CD4-positive, alpha-beta T cell treated with Interleukin-15 for 4 hours (primary cell): ENCODE measurements around the gene FMOD.
A peak's percentile ranks its signal among the peaks of the same experiment; 100 is the strongest.
"Not testable (repeated sequence)": the region's sequence is repeated elsewhere in the genome, so short reads cannot be mapped to it uniquely, and the experiment has no call there.

ENCODE experiments used
- DNase-seq: peaks from one replicate; pipeline ENCODE4 v3.0.0-alpha.2; 2020; ENCODE audit warnings: low spot score

Gene FMOD

DNA sequence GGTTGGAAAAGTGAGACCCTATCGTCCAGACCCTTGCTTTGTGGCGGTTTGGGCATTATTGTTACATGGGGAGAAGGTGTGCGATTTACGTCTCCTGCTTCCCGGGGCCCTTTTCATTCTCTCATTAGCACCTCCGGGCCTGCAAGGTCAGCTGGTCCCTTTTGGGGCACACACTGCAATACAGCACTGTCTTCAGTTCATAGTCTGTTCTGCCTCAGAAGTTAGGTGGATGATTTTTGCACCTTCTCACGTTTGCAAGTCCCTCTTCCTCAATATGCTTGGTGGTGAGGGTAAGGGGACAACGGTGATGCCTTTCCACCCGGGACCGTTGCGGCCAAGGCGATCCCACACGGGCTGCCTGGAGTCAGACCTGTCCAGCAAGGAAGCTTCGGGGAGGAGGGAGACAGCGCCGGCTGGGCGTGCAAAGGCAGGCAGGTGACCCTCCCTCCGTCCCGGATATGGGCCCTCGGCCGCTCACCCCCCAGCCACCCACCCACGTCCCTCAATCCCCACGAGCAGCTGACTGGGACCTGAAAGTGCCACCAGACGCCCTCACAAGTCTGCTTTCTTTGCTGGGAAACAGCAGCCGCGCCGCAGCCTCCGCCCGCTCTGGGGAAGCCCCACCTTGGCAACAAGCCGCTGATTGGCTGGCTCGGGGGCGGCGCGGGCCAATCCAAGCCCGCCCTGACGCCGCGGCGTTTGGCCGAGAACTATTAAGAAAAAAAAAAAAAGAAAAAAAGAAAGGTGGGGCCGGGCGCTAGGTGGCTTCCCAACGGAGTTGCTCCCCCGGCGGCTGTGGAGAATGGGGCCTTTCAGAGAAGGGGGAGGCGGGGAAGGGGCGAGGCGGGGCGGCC is 23.9 kb downstream of the FMOD start:
- DNase-seq: peak; percentile 95

- no peak for DNase-seq
Observed at GRCh38 chr1:203325418-203326091, 25.4 kb downstream of the FMOD start.

- peak; percentile 75 for DNase-seq
Observed at GRCh38 chr1:203325026-203325417, 25.9 kb downstream of the FMOD start.

- DNase-seq: peak; percentile 58
Observed at GRCh38 chr1:203324105-203325025, 26.6 kb downstream of the FMOD start.

DNA sequence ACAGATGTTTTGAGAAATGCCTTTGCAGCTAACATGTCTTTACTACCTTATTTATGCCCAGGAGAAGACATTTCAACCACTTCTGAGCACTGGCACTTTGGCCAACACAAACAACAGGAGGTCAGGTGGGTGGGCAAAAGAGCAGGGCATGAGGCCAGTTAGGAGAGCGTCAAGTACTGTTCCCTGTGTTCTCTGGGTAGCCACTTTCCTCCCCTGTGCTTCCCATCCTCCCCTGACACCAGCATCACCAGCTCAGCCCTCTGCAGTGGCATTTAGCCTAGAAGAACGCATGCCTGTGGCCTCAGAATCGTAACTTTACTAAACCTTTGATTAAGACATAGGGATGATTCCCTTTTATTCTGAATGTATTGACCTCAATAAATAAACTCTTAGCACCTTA is 27.3 kb downstream of the FMOD start:
- no peak for DNase-seq

DNA sequence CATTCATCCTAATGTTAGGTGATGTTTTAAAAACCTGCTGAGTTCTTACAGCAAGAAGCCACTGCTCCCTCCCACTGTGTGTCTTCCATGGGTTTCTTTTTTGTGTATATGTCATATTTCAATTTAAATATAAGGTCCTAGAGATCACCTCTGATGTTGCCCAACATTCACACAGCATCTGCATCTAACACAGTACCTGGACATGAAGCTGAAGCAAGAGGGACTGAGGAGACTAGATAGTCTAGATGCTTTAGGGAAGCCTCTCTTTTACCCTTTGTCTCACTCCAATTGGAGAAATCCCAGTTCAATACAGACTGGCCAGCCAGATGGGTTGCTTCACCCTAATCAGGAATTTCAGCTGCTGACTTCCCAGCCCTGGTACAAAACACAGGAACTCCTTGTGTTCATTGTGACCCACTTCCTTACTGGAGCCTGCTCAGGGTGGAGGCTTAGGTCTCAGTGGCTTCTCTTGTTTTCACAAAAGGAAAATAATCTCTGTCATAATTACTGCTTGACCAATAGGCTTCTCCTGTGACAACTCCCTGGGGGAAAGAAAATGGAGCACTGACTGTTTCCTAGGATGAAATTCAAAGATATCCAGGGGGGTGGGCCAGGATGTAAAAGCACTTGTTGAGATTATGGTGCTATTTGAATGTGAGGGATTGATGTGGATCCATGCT is 28.3 kb downstream of the FMOD start:
- no peak for DNase-seq

GRCh38 chr1:203321273-203322052 is 29.5 kb downstream of the FMOD start:
- no peak for DNase-seq

GRCh38 chr1:203320591-203321272 is 30.2 kb downstream of the FMOD start:
- peak; percentile 75 for DNase-seq

DNA sequence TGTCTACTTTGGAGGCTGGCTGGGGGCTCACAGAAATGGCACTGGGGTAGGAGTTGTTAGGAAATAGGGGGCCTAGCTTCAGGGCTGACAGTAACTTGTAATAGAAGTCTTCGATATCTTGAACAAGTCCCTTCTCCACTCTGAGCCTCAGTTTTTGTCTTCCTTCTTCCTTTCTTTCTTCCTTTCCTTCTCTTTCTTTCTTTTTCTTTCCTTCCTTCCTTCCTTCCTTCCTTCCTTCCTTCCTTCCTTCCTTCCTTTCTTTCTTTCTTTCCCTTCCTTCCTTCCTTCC is 32.7 kb downstream of the FMOD start:
- DNase-seq: no peak

- no peak for DNase-seq
Observed at GRCh38 chr1:203317429-203318228, 33.3 kb downstream of the FMOD start.

GRCh38 chr1:203316626-203317093 is 34.3 kb downstream of the FMOD start:
- no peak for DNase-seq

DNA sequence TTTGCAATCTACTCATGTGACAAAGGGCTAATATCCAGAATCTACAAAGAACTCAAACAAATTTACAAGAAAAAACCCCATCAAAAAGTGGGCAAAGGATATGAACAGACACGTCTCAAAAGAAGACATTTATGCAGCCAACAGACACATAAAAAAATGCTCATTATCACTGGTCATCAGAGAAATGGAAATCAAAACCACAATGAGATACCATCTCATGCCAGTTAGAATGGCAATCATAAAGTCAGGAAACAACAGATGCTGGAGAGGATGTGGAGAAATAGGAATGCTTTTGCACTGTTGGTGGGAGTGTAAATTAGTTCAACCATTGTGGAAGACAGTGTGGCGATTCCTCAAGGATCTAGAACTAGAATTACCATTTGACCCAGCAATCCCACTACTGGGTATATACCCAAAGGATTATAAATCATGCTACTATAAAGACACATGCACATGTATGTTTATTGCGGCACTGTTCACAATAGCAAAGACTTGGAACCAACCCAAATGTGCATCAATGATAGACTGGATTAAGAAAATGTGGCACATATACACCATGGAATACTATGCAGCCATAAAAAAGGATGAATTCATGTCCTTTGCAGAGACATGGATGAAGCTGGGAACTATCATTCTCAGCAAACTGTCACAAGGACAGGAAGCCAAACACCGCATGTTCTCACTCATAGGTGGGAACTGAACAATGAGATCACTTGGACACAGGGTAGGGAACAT is 36.7 kb downstream of the FMOD start:
- DNase-seq: not testable (repeated sequence)

DNA sequence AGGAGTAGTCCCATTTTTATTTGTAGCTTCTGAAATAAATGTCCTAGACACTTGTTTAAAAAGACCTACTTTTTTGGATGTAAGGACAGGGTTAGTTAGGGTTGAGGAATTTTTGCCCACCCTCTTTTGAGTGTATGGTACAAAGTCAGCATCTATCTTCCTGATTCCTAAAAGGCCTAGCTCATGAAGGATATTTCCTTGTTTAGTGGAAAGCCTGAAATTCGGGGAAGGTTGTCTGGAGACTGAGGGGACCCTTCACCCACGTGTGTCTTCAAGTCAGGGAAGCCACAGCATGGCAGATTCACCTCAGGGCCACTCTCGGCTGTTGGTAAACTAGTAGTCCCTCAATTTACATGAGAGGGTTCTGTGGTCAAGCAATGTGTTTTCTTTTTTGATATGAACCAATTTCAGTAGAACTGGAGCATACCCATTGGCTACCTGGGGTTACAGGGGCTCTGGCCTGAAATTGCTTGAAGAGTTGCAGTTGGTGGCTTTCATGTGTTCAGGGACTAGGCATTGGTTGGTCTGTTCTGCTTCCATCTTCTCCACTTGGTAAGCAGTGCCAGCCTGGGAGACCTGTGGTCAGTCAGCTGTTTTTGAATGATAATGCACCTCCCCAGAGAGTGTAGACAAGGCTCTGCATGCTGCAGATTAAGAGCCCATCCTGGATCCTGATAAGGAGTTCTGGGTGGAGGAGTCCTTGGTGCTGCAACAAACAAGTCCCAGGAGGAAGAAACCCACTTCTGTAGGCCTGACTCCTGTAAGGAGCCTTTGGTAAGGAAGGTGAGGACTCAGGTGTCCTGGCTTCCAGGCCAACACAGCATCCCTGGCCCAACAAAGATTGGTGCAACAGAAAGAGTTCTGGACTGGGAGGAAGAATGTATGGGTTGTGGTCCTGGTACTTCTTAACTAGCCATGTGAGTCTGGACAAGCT is 39.3 kb downstream of the FMOD start:
- DNase-seq: no peak

GRCh38 chr1:203308923-203309331 is 42.0 kb downstream of the FMOD start:
- DNase-seq: no peak

- DNase-seq: no peak
Observed at GRCh38 chr1:203308328-203308922, 42.5 kb downstream of the FMOD start.

GRCh38 chr1:203307641-203308126 is 43.2 kb downstream of the FMOD start:
- DNase-seq: no peak

DNA sequence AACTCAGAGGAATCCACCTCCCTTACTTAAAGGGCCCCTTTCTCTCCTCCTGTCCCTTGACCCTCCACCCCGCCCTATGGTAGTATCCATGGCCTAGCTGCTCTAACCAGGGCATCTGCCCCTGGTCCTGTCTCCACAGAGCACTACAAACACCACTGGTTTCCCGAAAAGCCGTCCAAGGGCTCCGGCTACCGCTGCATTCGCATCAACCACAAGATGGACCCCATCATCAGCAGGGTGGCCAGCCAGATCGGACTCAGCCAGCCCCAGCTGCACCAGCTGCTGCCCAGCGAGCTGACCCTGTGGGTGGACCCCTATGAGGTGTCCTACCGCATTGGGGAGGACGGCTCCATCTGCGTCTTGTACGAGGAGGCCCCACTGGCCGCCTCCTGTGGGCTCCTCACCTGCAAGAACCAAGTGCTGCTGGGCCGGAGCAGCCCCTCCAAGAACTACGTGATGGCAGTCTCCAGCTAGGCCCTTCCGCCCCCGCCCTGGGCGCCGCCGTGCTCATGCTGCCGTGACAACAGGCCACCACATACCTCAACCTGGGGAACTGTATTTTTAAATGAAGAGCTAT is 43.9 kb downstream of the FMOD start:
- DNase-seq: no peak
